Type B pancreatic cell (in vitro differentiated cells): ENCODE data around the gene SHANK1. TPM values are rescaled to one million over a fixed set of nuclear protein-coding genes. Genes with fewer than 3 reads are reported as not detected.

Experiments used
- DNase-seq: peaks from one replicate; pipeline ENCODE4 v3.0.0; 2021; ENCODE audit warnings: mixed read lengths; ENCODE audit not compliant: unreplicated experiment; ENCODE audit errors: extremely low spot score
- H3K27ac Mint-ChIP-seq: 2 replicates; pipeline ENCODE4 v1.8.0; 2021; ENCODE audit warnings: mild to moderate bottlenecking, mixed read lengths
- H3K27me3 Mint-ChIP-seq: 2 replicates; pipeline ENCODE4 v1.8.0; 2021; ENCODE audit warnings: mixed read lengths
- H3K36me3 Mint-ChIP-seq: 2 replicates; pipeline ENCODE4 v1.8.0; 2021; ENCODE audit warnings: mixed read lengths
- H3K4me1 Mint-ChIP-seq: one replicate; pipeline ENCODE4 v1.8.0; 2021; ENCODE audit warnings: mixed read lengths; ENCODE audit not compliant: unreplicated experiment
- H3K4me3 Mint-ChIP-seq: 2 replicates; pipeline ENCODE4 v1.8.0; 2021; ENCODE audit warnings: mild to moderate bottlenecking, mixed read lengths
- H3K9me3 Mint-ChIP-seq: 2 replicates; pipeline ENCODE4 v1.8.0; 2021; ENCODE audit warnings: mixed read lengths
- CTCF ChIP-seq: fragments of 200-600 bp; sonication (generic); conservative IDR thresholded peaks from 2 replicates; pipeline ENCODE4 v1.5.0; 2021; ENCODE audit warnings: antibody characterized with exemption, mild to moderate bottlenecking
- total RNA-seq: library from RNA; stranded (reverse); gene quantifications from 2 replicates; pipeline ENCODE4 v1.2.1, GENCODE V29; 2021; ENCODE audit warnings: low replicate concordance

The SHANK1 gene
- total RNA-seq, 1 donor from 2014 or later, result 7.8 TPM

- no peak for DNase-seq
- no peak for TF ChIP-seq CTCF
- Mint-ChIP-seq H3K4me1 (peaks cover 9% of the 10 kb centered on the region), H3K27me3 (peaks cover 68% of the 10 kb centered on the region), H3K9me3 (peaks cover 4% of the 10 kb centered on the region), H3K36me3 (no peaks in the 10 kb centered on the region), H3K4me3 (peak overlapping the region; percentile 12), H3K27ac (no peak overlapping the region)
Measured at GRCh38 chr19:50654882-50655281, 64.7 kb downstream of the SHANK1 start.

GRCh38 chr19:50652722-50653121 lies 66.9 kb downstream of the SHANK1 start:
- H3K4me1 Mint-ChIP-seq, result peaks cover 2% of the 10 kb centered on the region

GRCh38 chr19:50651174-50651573 lies 68.4 kb downstream of the SHANK1 start:
- no peak for DNase-seq
- no peaks in the 10 kb centered on the region for H3K4me1 Mint-ChIP-seq
- peaks cover 4% of the 10 kb centered on the region for H3K9me3 Mint-ChIP-seq
- peaks cover 52% of the 10 kb centered on the region for H3K27me3 Mint-ChIP-seq
- H3K4me3 Mint-ChIP-seq, result no peak overlapping the region
- no peak overlapping the region for H3K27ac Mint-ChIP-seq
- TF ChIP-seq CTCF, result no peak
- no peaks in the 10 kb centered on the region for H3K36me3 Mint-ChIP-seq

More at GRCh38 chr19:50652722-50653121, 66.9 kb downstream of the SHANK1 start:
- no peak for TF ChIP-seq CTCF
- Mint-ChIP-seq H3K9me3 (peaks cover 4% of the 10 kb centered on the region), H3K36me3 (no peaks in the 10 kb centered on the region), H3K4me3 (no peak overlapping the region), H3K27ac (no peak overlapping the region), H3K27me3 (peaks cover 63% of the 10 kb centered on the region)
- no peak for DNase-seq

GRCh38 chr19:50649433-50650391 lies 69.9 kb downstream of the SHANK1 start, which contains the start of gene C19orf81:
TSS of gene C19orf81 (plus strand) at chr19:50649445. CDS start at chr19:50649445, 0 bp downstream.
- H3K27ac Mint-ChIP-seq, result no peak within 1 kb of the TSS
- H3K4me3 Mint-ChIP-seq, result no peak within 1 kb of the TSS

GRCh38 chr19:50648659-50649058 lies 70.9 kb downstream of the SHANK1 start:
- Mint-ChIP-seq H3K36me3 (no peaks in the 10 kb centered on the region), H3K27ac (no peak overlapping the region), H3K4me1 (no peaks in the 10 kb centered on the region), H3K9me3 (no peaks in the 10 kb centered on the region), H3K27me3 (peaks cover 31% of the 10 kb centered on the region), H3K4me3 (no peak overlapping the region)
- no peak for TF ChIP-seq CTCF
- no peak for DNase-seq

More at GRCh38 chr19:50649433-50650391, 69.9 kb downstream of the SHANK1 start, which contains the start of gene C19orf81:
- H3K27me3 Mint-ChIP-seq, result peaks cover 40% of the 10 kb centered on the region
- H3K4me1 Mint-ChIP-seq, result no peaks in the 10 kb centered on the region
- TF ChIP-seq CTCF, result no peak
- no peak for DNase-seq
- peaks cover under 1% of the 10 kb centered on the region for H3K9me3 Mint-ChIP-seq
- H3K36me3 Mint-ChIP-seq, result no peaks in the 10 kb centered on the region
